ENCODE results near the gene PPARA. TPM values are rescaled to one million over a fixed set of nuclear protein-coding genes. Genes with fewer than 3 reads are reported as not detected.
A peak's percentile ranks its signal among the peaks of the same experiment; 100 is the strongest.

The PPARA gene
- total RNA-seq, 2 experiments from 2014 or later: 16.0 to 22.6 TPM

DNA sequence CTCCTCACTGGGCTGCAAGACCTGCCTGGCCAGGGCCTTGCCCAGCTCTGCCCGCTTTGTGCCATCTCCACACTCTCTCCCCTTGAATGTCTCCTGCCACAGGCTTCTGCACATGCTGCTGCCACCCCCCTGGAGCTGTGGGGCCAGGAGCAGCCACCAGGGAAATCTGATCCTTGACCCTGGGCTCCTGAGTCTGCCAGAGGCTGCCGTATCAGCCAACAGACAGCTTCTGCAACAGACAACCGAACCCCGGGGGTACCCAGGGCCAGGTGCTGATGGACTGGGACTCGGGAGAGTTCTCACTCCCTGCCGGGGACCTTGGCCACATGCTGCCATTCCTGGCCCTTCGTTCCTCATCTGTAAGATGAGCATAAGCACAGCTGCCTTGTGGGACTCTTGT, 3.3 kb upstream of the PPARA start:
- Mint-ChIP-seq H3K9me3 (ENCODE audit: low read depth) (no peaks in the 10 kb centered on the region), H3K27ac (no peak overlapping the region), H3K27me3 (peaks cover 35% of the 10 kb centered on the region), H3K4me1 (peaks cover 12% of the 10 kb centered on the region), H3K4me3 (no peak overlapping the region), H3K36me3 (peaks cover 2% of the 10 kb centered on the region)
- ATAC-seq (no peak), DNase-seq (no peak)
- CTCF ChIA-PET: interaction anchor here (1.1 kb wide), 1 partner anchor 16 kb away, joined by 3 read pairs; no protein-coding TSS in a partner anchor

DNA sequence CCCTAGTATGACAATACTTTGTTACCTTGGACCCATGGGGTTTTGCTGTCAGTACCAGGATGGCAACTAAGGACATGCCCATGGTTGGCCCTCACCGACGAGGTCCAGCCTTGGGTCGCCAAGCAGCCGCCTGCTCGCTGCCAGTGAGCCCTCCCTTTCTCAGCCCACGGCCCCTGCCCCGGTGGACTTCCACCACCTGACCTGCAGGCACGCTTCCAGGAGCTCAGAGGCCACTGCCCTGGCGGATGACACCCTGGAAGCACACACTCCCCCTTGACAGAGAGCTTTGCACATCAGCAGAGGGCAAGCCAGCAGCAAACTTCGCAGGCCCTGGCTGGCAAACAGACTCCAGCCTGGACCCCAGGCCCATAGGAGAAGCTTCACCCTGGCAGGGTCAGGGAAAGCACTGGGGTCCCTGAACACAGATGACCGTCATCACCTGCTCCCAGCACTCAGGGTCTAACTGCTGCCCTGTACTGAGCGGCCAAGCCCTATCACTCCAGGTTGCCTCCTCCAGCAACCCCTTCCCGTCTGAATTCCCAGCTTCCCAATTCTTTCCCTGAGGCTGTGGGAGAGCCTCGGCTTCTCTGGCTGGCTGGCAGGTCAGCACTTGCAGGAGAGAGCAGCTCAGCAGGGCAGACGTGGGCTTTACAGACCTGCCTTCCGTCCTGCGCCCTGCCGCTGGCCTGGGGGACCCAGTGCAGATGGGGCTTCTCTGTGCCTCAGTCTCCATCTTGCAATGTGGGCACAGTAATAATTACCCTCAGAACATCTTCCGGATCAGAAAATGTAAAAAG, 2.7 kb upstream of the PPARA start:
- Mint-ChIP-seq H3K9me3 (ENCODE audit: low read depth) (no peaks in the 10 kb centered on the region), H3K36me3 (peaks cover 7% of the 10 kb centered on the region), H3K4me1 (peaks cover 16% of the 10 kb centered on the region), H3K27me3 (peaks cover 35% of the 10 kb centered on the region), H3K4me3 (no peak overlapping the region), H3K27ac (no peak overlapping the region)
- no peak for DNase-seq
- CTCF ChIA-PET: interaction anchor here (1.1 kb wide), 1 partner anchor 16 kb away, joined by 3 read pairs; no protein-coding TSS in a partner anchor
- no peak for ATAC-seq

DNA sequence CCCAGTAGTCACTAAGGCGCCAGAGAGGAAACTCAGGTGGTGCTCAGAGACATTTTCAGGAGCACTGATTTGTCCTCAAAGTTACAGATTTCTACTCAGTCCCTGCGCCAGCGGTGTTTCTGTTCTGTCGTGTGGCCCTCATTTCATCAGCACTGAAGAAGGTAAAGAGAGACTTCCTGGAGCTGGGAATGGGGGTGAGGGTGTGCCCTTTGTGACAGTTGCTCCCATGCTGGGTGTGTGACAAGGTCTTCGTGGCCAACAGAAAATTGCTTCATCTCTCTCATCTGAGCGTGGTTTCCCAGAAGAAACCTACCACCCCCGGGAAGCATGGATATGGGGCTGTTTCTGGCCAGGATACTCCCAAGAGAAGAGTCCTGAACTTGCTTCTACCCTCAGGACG, 2.0 kb upstream of the PPARA start:
- Mint-ChIP-seq H3K4me1 (peaks cover 17% of the 10 kb centered on the region), H3K27ac (no peak overlapping the region), H3K9me3 (ENCODE audit: low read depth) (no peaks in the 10 kb centered on the region), H3K27me3 (peaks cover 35% of the 10 kb centered on the region), H3K4me3 (no peak overlapping the region), H3K36me3 (peaks cover 10% of the 10 kb centered on the region)
- no peak for DNase-seq
- ATAC-seq: no peak
- CTCF ChIA-PET: interaction anchor here (1.0 to 1.1 kb wide), 3 partner anchors 15 to 148 kb away, joined by 3 to 5 read pairs (median 3); partner anchors contain the start of genes CDPF1 and GTSE1

- no peak overlapping the region for H3K27ac Mint-ChIP-seq
- no peaks in the 10 kb centered on the region for H3K9me3 Mint-ChIP-seq (ENCODE audit: low read depth)
- peaks cover 11% of the 10 kb centered on the region for H3K36me3 Mint-ChIP-seq
- CTCF ChIA-PET: interaction anchor here (1.0 to 1.1 kb wide), 3 partner anchors 23 to 147 kb away, joined by 3 to 5 read pairs (median 3); partner anchors contain the start of genes CDPF1 and GTSE1
- no peak for ATAC-seq
- peaks cover 35% of the 10 kb centered on the region for H3K27me3 Mint-ChIP-seq
- peaks cover 18% of the 10 kb centered on the region for H3K4me1 Mint-ChIP-seq
- DNase-seq: no peak
- peak overlapping the region; percentile 74 for H3K4me3 Mint-ChIP-seq
Observed at GRCh38 chr22:46148816-46149511, 1.4 kb upstream of the PPARA start.

GRCh38 chr22:46149512-46150033, 753 bp upstream of the PPARA start:
- Mint-ChIP-seq H3K27ac (no peak overlapping the region), H3K4me3 (peak overlapping the region; percentile 74), H3K4me1 (peaks cover 18% of the 10 kb centered on the region), H3K9me3 (ENCODE audit: low read depth) (no peaks in the 10 kb centered on the region), H3K36me3 (peaks cover 11% of the 10 kb centered on the region), H3K27me3 (peaks cover 35% of the 10 kb centered on the region)
- DNase-seq (peak; percentile 54), ATAC-seq (peak; percentile 6)
- CTCF ChIA-PET: interaction anchor here (1.0 to 1.1 kb wide), 3 partner anchors 22 to 147 kb away, joined by 3 to 5 read pairs (median 3); partner anchors contain the start of genes CDPF1 and GTSE1

DNA sequence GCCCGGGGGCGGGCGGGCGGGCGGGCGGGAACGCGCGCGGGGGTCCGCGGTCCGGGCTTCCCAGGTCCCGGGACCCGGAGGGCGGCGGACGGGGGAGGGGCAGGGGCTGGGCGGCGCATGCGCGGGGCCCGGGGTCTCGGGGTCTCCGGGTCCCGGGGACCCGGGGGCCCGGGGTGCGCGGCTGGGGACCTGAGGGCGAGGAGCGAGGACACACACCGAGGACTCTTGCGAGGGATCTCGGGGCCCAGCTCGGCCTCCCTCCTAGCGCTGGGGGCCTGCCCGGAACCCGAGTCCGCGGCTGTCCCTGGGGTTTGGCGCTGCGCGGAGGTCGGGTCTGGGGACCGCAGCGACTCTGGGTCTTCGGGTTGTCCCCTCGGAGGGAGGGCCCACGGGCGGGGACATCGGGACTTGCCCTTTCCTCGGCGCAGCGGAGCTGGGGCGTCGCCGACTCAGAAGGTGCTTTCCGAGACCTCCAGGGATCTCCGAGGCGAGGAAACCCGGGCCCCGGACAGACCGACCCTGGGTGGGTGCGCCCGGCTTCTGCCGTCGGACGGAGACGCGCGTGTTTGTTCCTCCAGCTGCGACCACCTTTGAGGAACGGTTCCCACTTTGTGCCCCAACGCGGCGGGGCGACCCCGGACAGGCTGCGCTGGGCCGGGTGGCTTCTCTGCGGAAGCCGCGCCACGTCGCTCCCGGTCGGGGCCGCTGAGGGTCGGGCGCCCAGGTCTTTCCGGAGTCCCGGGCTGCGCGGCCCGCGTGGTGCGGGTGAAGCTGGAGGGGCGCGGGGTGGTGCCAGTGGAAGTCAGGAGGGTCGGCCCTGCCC, 540 bp downstream of the PPARA start:
- DNase-seq (peak; percentile 72), ATAC-seq (peak; percentile 34)
- H3K4me3 Mint-ChIP-seq: peak overlapping the region; percentile 77
- H3K9me3 Mint-ChIP-seq (ENCODE audit: low read depth): no peaks in the 10 kb centered on the region
- CTCF ChIA-PET: interaction anchor here (0.5 to 2.2 kb wide), 5 partner anchors 20 to 135 kb away, joined by 3 to 7 read pairs (median 3); partner anchors contain the start of gene CDPF1
- peaks cover 20% of the 10 kb centered on the region for H3K4me1 Mint-ChIP-seq
- H3K27me3 Mint-ChIP-seq: peaks cover 33% of the 10 kb centered on the region
- H3K27ac Mint-ChIP-seq: peak overlapping the region; percentile 74
- peaks cover 17% of the 10 kb centered on the region for H3K36me3 Mint-ChIP-seq

DNA sequence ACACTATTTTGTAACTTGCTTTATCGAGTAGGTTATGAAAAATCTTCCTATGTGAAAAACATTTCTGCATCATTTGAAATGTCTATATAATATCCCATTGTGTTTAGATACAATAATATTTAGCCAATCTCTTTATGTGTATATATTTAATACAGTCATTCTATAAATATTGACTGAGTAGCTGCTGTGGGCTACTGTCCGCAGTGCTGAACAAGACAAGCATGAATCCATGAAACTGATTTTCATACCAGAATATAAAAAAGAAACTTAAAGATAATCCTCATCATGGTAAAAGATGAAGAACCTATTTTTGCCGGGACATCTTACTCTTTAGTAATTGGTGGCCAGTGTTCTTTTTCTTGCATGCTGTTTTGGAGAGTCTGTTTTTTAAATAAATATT, 3.6 kb downstream of the PPARA start:
- no peaks in the 10 kb centered on the region for H3K9me3 Mint-ChIP-seq (ENCODE audit: low read depth)
- CTCF ChIA-PET: interaction anchor here (1.0 kb wide), 1 partner anchor 148 kb away, joined by 4 read pairs; no protein-coding TSS in a partner anchor
- peaks cover 21% of the 10 kb centered on the region for H3K4me1 Mint-ChIP-seq
- no peak overlapping the region for H3K27ac Mint-ChIP-seq
- no peak overlapping the region for H3K4me3 Mint-ChIP-seq
- DNase-seq (no peak), ATAC-seq (no peak)
- peaks cover 24% of the 10 kb centered on the region for H3K36me3 Mint-ChIP-seq
- peaks cover 5% of the 10 kb centered on the region for H3K27me3 Mint-ChIP-seq

- H3K27ac Mint-ChIP-seq: no peak overlapping the region
- CTCF ChIA-PET: no interaction called here
Observed at GRCh38 chr22:46156031-46156430, 5.7 kb downstream of the PPARA start.

GRCh38 chr22:46158283-46158682, 8.0 kb downstream of the PPARA start:
- peaks cover 14% of the 10 kb centered on the region for H3K36me3 Mint-ChIP-seq
- H3K4me1 Mint-ChIP-seq: peaks cover 8% of the 10 kb centered on the region
- DNase-seq: no peak
- ATAC-seq: no peak
- H3K27me3 Mint-ChIP-seq: no peaks in the 10 kb centered on the region
- no peaks in the 10 kb centered on the region for H3K9me3 Mint-ChIP-seq (ENCODE audit: low read depth)
- CTCF ChIA-PET: no interaction called here
- H3K27ac Mint-ChIP-seq: no peak overlapping the region
- no peak overlapping the region for H3K4me3 Mint-ChIP-seq

More at GRCh38 chr22:46156031-46156430, 5.7 kb downstream of the PPARA start:
- no peak for DNase-seq
- H3K9me3 Mint-ChIP-seq (ENCODE audit: low read depth): no peaks in the 10 kb centered on the region
- no peak overlapping the region for H3K4me3 Mint-ChIP-seq
- peaks cover 24% of the 10 kb centered on the region for H3K36me3 Mint-ChIP-seq
- no peaks in the 10 kb centered on the region for H3K27me3 Mint-ChIP-seq
- H3K4me1 Mint-ChIP-seq: peaks cover 15% of the 10 kb centered on the region
- no peak for ATAC-seq

DNA sequence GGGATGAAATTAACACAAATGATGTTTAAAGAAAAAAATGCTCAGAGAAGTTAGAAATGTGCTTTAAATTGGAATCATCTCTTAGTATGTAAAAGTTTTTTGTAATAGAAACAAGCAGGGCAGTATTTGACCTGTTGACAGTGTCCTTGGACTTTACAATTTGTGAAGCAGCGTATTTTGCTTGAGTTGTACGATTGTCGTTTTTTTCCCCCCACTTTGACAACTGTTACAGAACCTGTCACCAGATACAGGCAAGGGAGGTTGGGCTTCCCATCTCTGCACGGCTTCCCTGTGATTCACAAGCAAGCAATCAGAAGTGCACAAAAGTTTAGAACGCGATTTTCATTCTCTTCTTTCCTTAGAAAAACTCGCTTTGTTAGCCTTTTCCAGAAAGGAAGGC, 8.9 kb downstream of the PPARA start:
- H3K27me3 Mint-ChIP-seq: no peaks in the 10 kb centered on the region
- H3K36me3 Mint-ChIP-seq: peaks cover 13% of the 10 kb centered on the region
- no peaks in the 10 kb centered on the region for H3K9me3 Mint-ChIP-seq (ENCODE audit: low read depth)
- ATAC-seq (no peak), DNase-seq (no peak)
- H3K4me1 Mint-ChIP-seq: peaks cover 10% of the 10 kb centered on the region
- no peak overlapping the region for H3K4me3 Mint-ChIP-seq
- CTCF ChIA-PET: no interaction called here
- H3K27ac Mint-ChIP-seq: no peak overlapping the region

DNA sequence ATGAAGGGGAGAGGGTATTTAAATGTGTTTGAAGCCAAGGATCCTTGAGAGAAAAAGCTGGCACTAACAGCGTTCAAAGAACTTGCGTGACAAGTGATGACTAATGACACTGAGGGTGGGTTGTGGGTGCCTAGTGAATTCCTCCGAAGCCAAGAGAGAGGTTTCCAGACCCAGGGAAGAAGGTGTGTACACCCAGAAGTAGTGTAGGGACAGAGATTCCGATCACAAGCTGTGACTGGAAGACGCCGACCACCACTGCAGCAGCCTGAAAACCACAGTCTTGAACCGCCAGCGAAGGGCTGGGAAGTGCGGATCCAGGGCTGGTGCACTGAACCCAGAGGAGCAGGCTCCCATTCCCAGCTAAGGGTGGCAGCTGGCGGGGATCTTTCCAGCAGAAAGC, 9.5 kb downstream of the PPARA start:
- CTCF ChIA-PET: no interaction called here
- Mint-ChIP-seq H3K27me3 (no peaks in the 10 kb centered on the region), H3K36me3 (peaks cover 13% of the 10 kb centered on the region), H3K27ac (no peak overlapping the region), H3K4me3 (no peak overlapping the region), H3K9me3 (ENCODE audit: low read depth) (no peaks in the 10 kb centered on the region), H3K4me1 (peaks cover 10% of the 10 kb centered on the region)
- ATAC-seq: no peak
- DNase-seq: no peak

GRCh38 chr22:46162285-46162684, 12.0 kb downstream of the PPARA start:
- peaks cover 9% of the 10 kb centered on the region for H3K4me1 Mint-ChIP-seq
- ATAC-seq: no peak
- peaks cover 1% of the 10 kb centered on the region for H3K36me3 Mint-ChIP-seq
- no peak overlapping the region for H3K4me3 Mint-ChIP-seq
- CTCF ChIA-PET: no interaction called here
- no peaks in the 10 kb centered on the region for H3K9me3 Mint-ChIP-seq (ENCODE audit: low read depth)
- no peak overlapping the region for H3K27ac Mint-ChIP-seq
- H3K27me3 Mint-ChIP-seq: no peaks in the 10 kb centered on the region
- DNase-seq: no peak
